ENCODE results near the gene LRRC57. TPM values are rescaled to one million over a fixed set of nuclear protein-coding genes. Genes with fewer than 3 reads are reported as not detected.

Gene LRRC57
- 11.1 to 11.6 TPM (median 11.5 TPM) in 5 replicates for total RNA-seq (2022; extraction: Qiagen RNA extraction; ENCODE audit: low read depth)

DNA sequence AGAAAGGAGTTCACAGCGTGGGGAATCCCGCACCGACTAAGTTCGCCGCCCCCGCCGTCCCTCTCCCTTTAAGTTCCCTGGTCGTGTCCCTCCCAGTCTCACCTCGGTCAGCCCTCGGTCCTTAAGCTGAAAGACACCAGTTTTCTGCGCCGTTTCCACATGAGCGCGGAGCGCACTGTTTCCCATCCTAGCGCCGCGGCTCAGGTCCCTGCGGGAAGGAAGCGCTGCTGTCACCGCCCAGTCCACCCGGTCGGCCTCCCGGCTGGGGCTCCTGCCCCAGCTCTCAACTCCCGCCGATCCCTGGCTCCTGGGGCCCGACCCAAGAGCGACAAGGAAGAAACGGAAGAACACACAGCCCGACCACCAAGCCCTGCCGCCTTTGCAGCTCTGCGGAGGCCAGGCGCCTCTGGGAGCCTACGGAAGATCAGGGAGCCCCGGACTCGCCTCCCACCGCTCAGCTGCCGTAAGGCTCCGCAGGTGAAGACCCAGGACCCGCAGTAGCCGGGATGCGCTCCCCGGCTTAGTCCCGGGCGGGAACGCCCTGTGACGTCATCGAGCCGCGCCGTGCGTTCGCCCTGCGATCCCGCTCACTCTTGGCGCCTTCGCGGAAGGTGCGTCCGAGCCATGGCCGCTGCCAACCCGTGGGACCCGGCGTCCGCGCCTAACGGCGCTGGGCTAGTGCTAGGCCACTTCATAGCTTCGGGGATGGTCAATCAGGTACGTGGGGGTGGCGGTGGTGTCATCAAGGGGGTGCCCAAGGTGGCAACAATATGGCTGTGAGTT is at the start of gene LRRC57, which contains the start of gene HAUS2:
TSS of gene LRRC57 (minus strand) at position 545 of the 783 bp plus-strand sequence. CDS start at position 186, 359 bp downstream.
TSS of gene HAUS2 (plus strand) at position 590 of the 783 bp plus-strand sequence. CDS start at position 625, 35 bp downstream.

DNA sequence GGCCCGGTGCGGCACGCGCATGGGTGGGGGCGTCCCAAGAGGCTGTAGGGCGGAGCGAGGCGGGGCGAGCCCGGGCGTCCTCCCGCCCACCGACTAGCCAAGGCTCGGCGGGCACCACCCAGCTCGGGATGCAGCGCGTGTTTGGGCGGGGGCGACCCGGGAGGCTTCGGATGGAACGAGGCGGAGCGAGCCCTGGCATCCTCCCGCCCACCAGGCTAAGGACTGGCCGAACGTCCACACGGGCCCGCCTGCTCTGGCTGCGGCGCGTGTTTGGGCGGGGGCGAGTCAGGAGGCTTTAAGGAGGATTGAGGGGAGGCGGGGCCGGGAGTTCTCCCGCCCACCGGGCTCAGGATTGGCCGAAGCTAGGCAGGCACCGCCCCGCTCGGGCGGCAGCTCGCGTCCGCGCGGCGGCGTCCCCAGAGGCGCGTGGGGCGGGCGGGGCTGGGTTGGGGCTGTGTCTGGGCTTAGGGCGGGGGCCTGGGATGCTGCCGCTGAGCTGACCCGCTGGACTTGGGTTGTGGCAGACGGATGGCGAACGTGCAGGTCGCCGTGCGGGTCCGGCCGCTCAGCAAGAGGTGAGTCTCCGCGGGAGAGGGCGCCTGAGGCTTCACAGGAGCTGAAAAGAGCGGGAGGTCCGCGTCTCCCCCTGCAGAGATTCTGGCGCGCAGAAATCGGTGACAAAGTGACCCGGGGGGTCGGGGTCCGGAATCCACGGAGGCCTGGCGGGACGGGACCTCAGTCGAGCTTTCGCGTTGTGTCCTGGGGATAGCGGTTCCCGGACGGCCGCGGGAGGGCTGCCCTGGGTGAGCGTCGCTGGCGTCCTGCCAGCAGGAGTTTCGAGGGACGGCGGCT is 26.8 kb upstream of the LRRC57 start, which contains the start of gene STARD9:
TSS of gene STARD9 (plus strand) at position 419 of the 852 bp plus-strand sequence. CDS start at position 529, 110 bp downstream.

DNA sequence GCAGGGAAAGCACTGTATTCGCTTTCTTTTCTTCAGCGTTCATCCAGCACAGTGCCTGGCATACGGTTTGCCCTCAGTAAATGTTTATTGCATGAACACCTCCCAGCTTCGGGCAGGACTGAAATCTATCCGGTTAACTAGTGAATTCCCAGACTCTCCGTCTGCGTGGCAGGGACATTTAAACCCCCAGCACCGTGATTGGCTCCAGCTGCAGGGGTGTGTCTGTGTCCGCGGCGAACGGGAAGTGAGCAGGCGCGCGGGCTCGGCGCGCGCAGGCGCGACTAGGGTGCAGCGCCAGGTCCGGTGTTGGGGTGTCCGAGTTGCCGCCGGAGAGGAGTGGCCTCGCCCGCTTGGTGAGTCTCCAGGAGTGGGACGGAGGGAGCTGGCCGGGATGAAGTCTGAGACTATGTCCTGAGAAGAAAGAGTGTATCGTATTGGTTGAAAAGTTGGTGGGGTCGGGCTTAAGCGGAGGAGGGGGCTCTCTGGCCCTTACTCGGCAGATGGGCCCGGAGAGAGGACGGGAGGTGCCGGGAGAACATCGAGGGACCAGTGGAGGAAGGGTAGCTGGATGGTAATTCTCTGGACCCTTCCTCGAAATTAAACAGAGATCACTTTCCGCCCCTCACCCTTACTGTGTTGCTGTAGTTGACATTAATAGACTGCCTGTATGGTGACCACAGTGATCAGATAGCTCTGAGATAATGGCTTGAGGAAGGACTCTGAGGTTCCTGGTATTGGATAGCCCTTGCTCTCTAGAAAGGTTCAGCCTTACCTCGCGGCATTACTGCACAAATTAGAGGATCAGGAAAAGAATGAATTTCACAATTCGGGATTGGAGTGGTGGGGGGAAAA is 53.0 kb downstream of the LRRC57 start, which contains the start of gene SNAP23:
TSS of gene SNAP23 (plus strand) at position 274 of the 852 bp plus-strand sequence. CDS start 16,213 bp downstream, outside the sequence.

DNA sequence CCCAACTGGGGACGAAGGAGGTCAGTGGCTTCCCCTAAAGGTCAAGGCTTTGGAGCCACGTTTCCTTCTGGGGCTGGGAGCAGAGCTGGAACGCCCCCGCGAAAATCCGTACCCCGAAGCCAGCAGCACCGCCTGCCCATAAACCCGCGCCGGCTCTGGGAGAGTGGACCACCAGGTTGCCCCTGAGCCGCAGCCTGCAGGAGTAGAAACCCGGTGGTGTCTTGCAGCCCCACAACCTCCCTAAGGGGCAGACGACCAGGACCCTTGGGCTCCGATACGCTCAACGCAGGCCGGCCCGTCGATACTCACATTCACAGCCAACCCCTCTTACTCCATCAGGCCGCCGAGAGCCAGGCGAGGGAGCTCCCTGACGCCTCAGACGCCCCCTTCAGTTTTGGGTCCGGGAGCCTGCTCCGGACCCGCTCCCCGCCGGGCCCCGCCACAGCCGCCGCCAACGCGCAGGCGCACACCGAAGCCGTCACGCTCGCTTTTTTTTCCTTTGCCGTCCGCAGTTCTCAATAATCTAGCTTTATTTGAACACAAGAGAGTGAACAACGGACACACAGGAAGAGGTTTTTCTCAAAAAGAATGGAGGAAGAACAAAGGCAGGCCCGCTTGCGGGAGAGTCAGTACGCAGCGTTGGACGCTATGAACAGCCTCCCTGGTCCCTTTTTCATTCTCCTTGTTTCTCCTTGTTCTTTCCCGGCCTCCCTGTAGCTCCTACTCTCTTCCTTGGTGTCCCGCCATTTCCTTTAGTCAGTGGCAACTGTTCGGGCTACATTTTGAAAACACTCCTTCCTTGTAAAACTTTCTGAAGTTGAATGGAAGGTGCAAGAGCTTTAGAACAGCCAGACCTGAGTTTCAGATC is 57.7 kb downstream of the LRRC57 start, which contains the start of gene ZNF106:
TSS of gene ZNF106 (minus strand) at position 471 of the 868 bp plus-strand sequence. CDS start 18,852 bp downstream, outside the sequence.

Other genes starting within 250 kb of the LRRC57 start
- gene CAPN3, start 189.3 kb downstream of the LRRC57 start, total RNA-seq (2022; extraction: Qiagen RNA extraction; ENCODE audit: low read depth), result 0.22 to 0.87 TPM (median 0.43 TPM) in 4 of 5 replicates, not detected in the other
- 6.5 to 11.7 TPM (median 10.7 TPM) in 5 replicates for gene ZNF106, start 57.7 kb downstream of the LRRC57 start, total RNA-seq (2022; extraction: Qiagen RNA extraction; ENCODE audit: low read depth)
- 15.9 to 42.0 TPM (median 22.9 TPM) in 5 replicates for gene SNAP23, start 53.2 kb downstream of the LRRC57 start, total RNA-seq (2022; extraction: Qiagen RNA extraction; ENCODE audit: low read depth)
- gene HAUS2, start within 50 bp of the LRRC57 start, total RNA-seq (2022; extraction: Qiagen RNA extraction; ENCODE audit: low read depth), result 14.5 to 21.0 TPM (median 19.6 TPM) in 5 replicates
- 1.1 to 1.8 TPM (median 1.6 TPM) in 5 replicates for gene STARD9, start 26.8 kb upstream of the LRRC57 start, total RNA-seq (2022; extraction: Qiagen RNA extraction; ENCODE audit: low read depth)
- 4.8 to 7.1 TPM (median 6.4 TPM) in 5 replicates for gene CDAN1, start 188.3 kb upstream of the LRRC57 start, total RNA-seq (2022; extraction: Qiagen RNA extraction; ENCODE audit: low read depth)

Measured in A549 treated with RU486 at 1 μM for 4 hours (cell line).